GM18951 (cell line): ENCODE results near the gene FYCO1.

Source experiments
- POLR2A ChIP-seq: IDR thresholded peaks from 4 replicates; pipeline ENCODE4 v1.6.1; 2011; ENCODE audit warnings: mild to moderate bottlenecking; ENCODE audit not compliant: insufficient read length, insufficient read depth; ENCODE audit errors: extremely low read depth
- in situ Hi-C: fragments of 300-500 bp; cut with MboI; formaldehyde crosslinking; loops from one replicate; pipeline ENCODE4 v1.12.0; 2022; ENCODE audit warnings: low sequenced_read_pairs, mixed read lengths, inconsistent platforms; ENCODE audit not compliant: unreplicated experiment

FYCO1 gene

GRCh38 chr3:45974686-45975085 is 20.9 kb downstream of the FYCO1 start:
- in situ Hi-C loops, result no loop called here
- TF ChIP-seq POLR2A, result no peak

- TF ChIP-seq POLR2A, result no peak
- in situ Hi-C loops, result no loop called here
These were observed 22.9 kb downstream of the FYCO1 start for GRCh38 chr3:45972534-45973402.

- in situ Hi-C loops, result no loop called here
- no peak for TF ChIP-seq POLR2A
These were observed 25.7 kb downstream of the FYCO1 start for GRCh38 chr3:45969953-45970352.

- TF ChIP-seq POLR2A, result no peak
- in situ Hi-C loops, result no loop called here
These were observed 26.5 kb downstream of the FYCO1 start for GRCh38 chr3:45969116-45969515.

GRCh38 chr3:45968706-45969105 is 26.9 kb downstream of the FYCO1 start:
- TF ChIP-seq POLR2A, result no peak
- in situ Hi-C loops, result no loop called here

- in situ Hi-C loops, result no loop called here
- TF ChIP-seq POLR2A, result no peak
These were observed 27.5 kb downstream of the FYCO1 start for GRCh38 chr3:45968149-45968548.

- TF ChIP-seq POLR2A, result no peak
- in situ Hi-C loops, result no loop called here
These were observed 27.9 kb downstream of the FYCO1 start for GRCh38 chr3:45967724-45968123.

GRCh38 chr3:45966950-45967640 is 28.5 kb downstream of the FYCO1 start:
- TF ChIP-seq POLR2A, result no peak
- in situ Hi-C loops, result no loop called here

- in situ Hi-C loops, result no loop called here
- TF ChIP-seq POLR2A, result no peak
These were observed 29.2 kb downstream of the FYCO1 start for GRCh38 chr3:45966371-45966791.

- no peak for TF ChIP-seq POLR2A
- in situ Hi-C loops, result no loop called here
These were observed 30.0 kb downstream of the FYCO1 start for GRCh38 chr3:45965653-45966052.

- no peak for TF ChIP-seq POLR2A
- in situ Hi-C loops, result no loop called here
These were observed 30.4 kb downstream of the FYCO1 start for GRCh38 chr3:45965253-45965652.

- in situ Hi-C loops, result no loop called here
- no peak for TF ChIP-seq POLR2A
These were observed 31.5 kb downstream of the FYCO1 start for GRCh38 chr3:45964139-45964538.

GRCh38 chr3:45962033-45962432 is 33.6 kb downstream of the FYCO1 start:
- TF ChIP-seq POLR2A, result no peak
- in situ Hi-C loops, result no loop called here

GRCh38 chr3:45960289-45960688 is 35.3 kb downstream of the FYCO1 start:
- TF ChIP-seq POLR2A, result no peak
- in situ Hi-C loops, result no loop called here

GRCh38 chr3:45959201-45959600 is 36.4 kb downstream of the FYCO1 start:
- in situ Hi-C loops, result no loop called here
- no peak for TF ChIP-seq POLR2A
